Left renal pelvis (tissue), 4 donors: ENCODE measurements around the gene KRTAP9-2. TPM values are rescaled to one million over a fixed set of nuclear protein-coding genes. Genes with fewer than 3 reads are reported as not detected.
"Not testable (repeated sequence)": the region's sequence is repeated elsewhere in the genome, so short reads cannot be mapped to it uniquely, and the experiment has no call there.

ENCODE experiments used
- DNase-seq, 4 donors: peaks; one replicate each; pipeline ENCODE4 v3.0.0-alpha.2; 2013; ENCODE audit warnings: low read depth in 4 of 4, low spot score in 3 of 4
- polyA plus RNA-seq, 4 donors: library from polyadenylated mRNA; unstranded; fragments of 120-200 nt; gene quantifications; one replicate each; pipeline ENCODE4 v1.2.1, GENCODE V29; 2013; ENCODE audit not compliant: insufficient read length in 4 of 4

The KRTAP9-2 gene, protein sequence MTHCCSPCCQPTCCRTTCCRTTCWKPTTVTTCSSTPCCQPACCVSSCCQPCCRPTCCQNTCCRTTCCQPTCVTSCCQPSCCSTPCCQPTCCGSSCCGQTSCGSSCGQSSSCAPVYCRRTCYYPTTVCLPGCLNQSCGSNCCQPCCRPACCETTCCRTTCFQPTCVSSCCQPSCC
- polyA plus RNA-seq = not detected

DNA sequence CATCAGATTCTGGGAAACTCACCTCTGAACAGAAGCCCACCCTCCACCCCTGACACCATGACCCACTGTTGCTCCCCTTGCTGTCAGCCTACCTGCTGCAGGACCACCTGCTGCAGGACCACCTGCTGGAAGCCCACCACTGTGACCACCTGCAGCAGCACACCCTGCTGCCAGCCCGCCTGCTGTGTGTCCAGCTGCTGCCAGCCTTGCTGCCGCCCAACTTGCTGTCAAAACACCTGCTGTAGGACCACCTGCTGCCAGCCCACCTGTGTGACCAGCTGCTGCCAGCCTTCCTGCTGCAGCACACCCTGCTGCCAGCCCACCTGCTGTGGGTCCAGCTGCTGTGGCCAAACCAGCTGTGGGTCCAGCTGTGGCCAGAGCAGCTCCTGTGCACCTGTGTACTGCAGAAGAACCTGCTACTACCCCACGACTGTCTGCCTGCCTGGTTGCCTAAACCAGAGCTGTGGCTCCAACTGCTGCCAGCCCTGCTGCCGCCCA, at the start of gene KRTAP9-2:
KRTAP9-2 (plus strand) TSS at position 51 of the 498 bp plus-strand sequence; CDS start at position 58, 7 bp downstream.
- not testable (repeated sequence) for DNase-seq

DNA sequence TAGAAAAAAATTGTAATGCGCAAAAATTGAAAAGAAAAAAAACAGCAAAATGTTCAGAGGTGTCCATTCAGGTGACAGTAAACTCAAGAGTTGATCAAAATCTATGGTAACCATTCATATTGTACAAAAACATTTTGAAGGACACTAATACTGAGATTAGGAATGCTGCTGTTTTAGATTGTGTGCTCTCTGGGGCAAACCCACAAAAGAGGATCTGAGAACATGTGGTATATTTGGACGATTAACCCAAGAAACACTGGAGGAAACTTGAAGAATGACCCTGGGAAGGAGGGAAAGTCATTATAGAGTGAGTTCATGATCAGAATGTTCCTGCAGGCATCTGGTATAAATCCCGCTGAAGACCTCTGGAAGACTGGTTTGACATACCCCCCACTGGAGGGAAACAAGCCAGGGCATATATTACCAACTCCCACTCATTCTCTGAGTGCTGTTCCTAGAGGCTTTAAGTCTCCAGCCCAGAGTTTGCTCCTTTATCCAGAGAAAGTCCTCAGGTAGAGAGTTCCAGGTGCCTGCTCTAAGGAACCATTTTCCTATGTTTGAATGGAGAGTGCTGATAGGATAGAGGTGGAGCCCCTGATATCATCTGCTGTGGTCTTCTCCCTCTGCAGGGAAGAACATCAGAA, 49.6 kb upstream of the KRTAP9-2 start:
- DNase-seq = no peak

DNA sequence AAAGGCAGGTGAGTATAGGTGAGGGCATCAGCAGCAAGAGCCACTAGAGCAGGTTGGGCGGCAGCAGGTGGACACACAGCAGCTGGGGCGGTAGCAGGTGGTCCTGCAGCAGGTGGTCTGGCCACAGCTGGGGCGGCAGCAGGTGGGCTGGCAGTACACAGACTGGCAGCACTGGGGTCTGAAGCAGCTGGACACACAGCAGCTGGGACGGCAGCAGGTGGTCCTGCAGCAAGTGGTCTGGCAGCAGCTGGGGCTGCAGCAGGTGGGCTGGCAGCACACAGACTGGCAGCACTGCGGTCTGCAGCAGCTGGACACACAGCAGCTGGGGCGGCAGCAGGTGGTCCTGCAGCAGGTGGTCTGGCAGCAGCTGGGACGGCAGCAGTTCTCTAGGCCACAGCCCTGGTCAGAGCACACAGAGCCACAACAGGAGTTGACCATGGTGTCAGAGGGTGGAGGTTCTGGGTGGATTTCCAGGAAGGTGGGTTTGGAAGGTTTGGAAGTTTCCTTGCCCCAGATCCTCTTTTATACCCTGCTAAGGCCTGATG, 48.6 kb upstream of the KRTAP9-2 start, which contains the start of gene KRTAP4-2:
KRTAP4-2 (minus strand) TSS at position 495 of the 545 bp plus-strand sequence; CDS start at position 438, 57 bp downstream.
- DNase-seq = no peak

DNA sequence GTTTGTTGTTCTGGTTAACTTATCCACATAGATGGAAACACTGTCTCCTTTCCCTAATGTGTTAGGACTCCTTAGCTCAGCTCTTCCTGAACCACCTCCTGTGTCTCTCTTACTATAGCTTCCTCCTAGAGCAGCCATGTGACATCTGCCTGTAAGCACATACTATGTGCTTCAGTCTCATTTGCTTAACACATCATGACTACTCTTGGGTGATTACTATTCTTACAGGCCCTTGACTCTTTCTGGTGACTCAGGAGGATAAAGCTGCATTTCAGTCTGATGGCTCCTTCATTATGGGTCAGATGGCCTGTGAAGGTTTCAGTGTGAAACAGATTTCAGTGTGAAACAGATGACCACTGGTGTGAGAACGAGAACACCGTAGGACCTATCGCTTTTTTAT, 48.1 kb upstream of the KRTAP9-2 start:
- DNase-seq = no peak

DNA sequence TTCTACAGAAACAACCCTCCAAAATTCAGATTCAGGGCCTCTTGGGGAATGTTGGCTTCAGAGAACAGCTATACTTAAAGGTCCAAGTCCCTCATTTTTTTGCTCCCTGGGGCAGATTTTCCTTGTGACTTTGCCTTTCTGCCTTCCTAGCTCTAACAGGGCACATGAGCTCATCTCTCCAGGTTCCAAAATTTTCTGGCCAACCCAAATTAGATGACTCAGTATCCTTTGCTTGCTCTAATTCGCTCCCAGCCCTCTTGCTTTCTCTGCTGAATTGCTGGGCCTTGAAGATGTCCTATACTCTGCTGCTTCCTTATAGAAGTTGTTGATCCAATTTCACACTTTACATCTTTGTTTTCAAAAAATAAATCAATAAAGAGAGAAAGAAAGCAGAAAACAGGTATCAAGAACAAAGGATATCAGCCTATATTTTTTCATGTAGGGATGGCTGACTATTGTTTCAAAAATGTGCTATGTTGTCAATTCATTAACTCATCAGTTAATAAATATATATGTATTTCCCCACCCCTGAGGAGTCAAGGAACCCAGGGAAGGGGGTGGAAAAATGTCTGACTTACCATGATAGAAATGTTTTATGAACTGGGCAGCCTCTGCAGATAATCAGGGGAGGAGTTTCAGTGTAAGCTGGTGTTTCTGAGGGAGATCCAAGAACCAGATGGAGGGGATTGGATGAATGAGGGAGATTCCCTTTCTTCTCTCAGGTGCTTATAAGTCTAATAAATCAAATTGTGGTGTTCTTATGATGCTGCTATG, 47.4 kb upstream of the KRTAP9-2 start:
- no peak for DNase-seq

DNA sequence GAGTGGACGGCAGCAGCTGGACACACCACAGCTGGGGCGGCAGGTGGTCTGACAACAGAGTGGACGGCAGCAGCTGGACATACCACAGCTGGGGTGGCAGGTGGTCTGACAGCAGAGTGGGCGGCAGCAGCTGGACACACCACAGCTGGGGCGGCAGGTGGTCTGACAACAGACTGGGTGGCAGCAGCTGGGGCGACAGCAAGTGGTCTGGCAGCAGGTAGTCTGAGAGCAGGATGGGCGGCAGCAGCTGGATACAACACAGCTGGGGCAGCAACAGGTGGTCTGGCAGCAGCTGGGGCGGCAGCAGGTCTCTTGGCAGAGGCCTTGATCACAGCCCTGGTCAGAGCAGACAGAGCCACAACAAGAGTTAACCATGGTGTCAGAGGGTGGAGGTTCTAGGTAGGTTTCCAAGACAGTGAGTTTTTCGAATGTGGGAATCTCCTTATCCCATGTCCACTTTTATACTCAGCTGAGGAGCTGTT, 41.9 kb upstream of the KRTAP9-2 start, which contains the start of gene KRTAP4-1:
KRTAP4-1 (minus strand) TSS at position 432 of the 482 bp plus-strand sequence; CDS start at position 375, 57 bp downstream.
- no peak for DNase-seq

DNA sequence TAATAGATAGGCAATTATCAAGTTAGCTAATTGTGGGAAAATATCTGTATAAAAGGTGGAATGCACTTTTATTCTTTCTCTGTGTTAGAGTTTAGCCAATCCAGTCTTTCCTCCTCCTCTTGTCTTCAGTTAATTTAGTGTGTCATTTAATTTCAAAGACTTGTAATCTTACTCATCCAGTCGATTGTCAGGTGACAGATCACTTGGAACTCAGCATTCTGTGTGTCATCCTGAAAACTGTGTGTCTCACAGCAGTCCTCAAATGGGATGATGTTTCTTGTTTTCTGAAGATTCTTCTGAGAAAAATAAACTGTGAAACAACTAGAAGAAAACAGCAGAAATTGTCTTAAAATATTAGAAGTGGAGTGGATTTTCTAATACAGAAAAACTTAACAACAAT, 41.4 kb upstream of the KRTAP9-2 start:
- no peak for DNase-seq

DNA sequence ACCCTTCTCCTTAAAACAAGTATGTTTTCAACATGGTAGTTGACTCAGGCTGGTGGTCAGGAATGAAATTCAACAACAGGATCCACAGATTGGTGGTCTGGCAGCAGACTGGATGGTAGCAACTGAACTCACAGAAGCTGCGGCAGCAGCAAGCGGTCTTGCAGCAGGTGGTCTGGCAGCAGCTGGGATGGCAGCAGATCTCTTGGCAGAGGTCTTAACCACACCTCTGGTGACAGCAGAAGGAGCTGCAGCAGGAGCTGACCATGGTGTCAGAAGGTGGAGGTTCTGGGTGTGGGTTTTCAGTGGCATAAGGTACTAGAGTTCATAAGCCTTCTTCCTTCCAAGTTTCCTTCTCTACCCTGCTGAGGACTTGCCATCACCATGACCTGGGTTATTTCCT, 39.6 kb upstream of the KRTAP9-2 start:
- DNase-seq = no peak

DNA sequence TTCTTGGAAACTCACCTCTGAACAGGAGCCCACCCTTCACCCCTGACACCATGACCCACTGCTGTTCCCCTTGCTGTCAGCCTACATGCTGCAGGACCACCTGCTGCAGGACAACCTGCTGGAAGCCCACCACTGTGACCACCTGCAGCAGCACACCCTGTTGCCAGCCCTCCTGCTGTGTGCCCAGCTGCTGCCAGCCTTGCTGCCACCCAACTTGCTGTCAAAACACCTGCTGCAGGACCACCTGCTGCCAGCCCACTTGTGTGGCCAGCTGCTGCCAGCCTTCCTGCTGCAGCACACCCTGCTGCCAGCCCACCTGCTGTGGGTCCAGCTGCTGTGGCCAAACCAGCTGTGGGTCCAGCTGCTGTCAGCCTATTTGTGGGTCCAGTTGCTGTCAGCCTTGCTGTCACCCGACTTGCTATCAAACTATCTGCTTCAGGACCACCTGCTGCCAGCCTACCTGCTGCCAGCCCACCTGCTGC, 36.6 kb upstream of the KRTAP9-2 start, which contains the start of gene KRTAP9-1:
KRTAP9-1 (plus strand) TSS at position 51 of the 482 bp plus-strand sequence; CDS start at position 51, 0 bp downstream.
- not testable (repeated sequence) for DNase-seq

DNA sequence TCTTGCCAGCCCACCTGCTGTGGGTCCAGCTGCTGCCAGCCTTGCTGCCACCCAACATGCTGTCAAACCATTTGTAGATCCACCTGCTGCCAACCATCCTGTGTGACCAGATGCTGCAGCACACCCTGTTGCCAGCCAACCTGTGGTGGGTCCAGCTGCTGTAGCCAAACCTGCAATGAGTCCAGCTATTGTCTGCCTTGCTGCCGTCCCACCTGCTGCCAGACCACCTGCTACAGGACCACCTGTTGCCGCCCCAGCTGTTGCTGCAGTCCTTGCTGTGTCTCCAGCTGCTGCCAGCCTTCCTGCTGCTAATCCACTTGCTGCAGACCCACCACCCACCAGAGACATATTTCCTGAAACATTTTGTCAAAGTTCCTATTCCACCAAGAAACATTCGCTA, 36.1 kb upstream of the KRTAP9-2 start:
- no peak for DNase-seq

DNA sequence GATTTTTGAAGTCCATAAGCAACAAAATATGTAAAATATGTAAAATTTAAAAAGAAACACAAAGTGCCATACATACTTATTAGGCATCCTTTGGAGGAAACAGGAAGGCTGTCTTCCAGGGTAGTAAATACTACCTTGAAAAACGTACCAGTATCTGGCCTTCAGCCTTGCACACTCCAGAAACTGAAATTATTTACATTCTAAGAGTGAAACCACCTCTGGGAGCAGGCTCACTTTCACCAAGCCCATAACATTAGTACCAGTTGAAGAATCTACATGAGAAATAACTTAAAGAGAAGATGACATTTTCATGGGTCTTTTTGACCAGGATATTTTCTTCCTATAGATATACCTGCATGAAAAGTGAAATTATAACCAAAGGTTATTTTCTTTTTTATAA, 30.4 kb upstream of the KRTAP9-2 start:
- no peak for DNase-seq

DNA sequence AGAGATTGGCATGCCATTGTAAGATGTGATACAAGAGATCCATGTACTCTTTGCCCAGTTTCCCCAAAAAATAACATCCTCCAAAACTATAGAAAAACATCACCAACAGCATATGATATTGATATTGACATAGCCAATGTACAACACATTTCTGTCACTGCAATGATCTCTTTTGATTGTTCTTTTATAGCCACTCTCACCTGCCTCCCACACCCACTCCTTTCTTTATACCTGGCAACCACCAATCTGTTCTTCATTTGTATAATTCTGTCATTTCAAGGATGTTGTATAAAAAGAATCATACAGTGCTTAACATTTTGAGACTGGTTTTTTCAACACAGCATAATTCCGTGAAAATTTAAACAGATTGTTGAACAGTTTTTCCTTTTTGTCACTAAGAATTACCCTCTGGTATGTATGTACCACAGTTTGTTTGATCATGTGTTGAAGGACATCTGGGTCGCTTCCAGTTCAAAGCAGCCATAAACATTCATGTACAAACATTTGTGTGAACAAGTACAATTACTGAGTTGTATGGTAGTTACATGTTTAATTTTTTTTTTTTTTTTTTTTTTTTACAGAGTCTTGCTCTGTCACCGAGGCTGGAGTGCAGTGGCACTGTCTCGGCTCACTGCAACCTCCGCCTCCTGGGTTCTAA, 26.9 kb upstream of the KRTAP9-2 start:
- no peak for DNase-seq

DNA sequence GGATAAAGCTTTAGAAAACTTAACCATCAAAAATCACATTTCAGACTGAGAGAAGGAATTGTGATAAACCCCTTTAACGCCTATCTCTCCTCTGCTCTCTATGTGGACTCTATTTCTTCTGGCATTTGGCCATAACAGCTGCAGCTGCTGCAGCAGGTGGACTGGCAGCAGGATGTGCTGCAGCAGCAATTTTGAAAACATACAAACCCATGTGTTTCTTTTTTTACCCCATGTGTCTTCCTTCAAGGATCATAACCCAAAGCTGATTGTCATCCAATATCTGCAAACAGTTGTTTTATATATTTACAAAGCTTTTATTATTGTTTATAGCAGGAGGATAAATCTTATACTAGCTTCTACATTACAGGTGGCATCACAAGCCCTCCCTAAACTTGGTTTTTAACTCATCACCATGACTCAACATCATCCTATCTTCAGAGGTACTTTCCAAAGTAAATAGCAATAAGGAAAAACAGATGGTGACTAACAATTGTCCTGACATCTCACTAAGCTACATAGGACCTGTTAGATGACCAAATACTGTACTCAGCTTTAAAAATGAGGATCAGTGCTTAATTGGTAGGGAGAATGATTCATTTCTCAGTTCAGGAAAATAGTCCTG, 14.5 kb upstream of the KRTAP9-2 start:
- no peak for DNase-seq

DNA sequence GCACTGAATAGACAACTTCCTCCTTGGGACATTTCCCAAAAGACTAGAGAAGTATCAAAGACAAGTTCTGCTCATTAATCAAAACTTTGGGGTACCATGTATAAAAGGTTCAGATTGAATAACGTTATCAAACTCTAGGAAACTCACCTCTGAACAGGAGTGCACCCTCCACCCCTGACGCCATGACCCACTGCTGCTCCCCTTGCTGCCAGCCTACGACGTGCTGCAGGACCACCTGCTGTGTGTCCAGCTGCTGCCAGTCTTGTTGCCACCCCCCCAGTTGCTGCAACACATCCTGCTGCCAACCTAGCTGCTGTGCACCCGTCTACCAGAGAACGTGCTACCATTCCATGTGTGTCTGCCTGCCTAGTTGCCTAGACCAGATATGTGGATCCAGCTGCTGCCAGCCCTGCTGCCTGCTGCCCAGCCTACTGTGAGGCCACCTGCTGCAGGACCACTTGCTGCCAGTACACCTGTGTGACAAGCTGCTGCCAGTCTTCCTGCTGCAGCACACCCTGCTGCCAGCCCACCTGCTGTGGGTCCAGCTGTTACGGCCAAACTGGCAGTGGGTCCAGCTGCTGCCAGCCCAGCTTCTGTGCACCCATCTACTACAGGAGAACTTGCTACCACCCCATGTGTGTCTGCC, 13.8 kb upstream of the KRTAP9-2 start:
- DNase-seq = no peak

DNA sequence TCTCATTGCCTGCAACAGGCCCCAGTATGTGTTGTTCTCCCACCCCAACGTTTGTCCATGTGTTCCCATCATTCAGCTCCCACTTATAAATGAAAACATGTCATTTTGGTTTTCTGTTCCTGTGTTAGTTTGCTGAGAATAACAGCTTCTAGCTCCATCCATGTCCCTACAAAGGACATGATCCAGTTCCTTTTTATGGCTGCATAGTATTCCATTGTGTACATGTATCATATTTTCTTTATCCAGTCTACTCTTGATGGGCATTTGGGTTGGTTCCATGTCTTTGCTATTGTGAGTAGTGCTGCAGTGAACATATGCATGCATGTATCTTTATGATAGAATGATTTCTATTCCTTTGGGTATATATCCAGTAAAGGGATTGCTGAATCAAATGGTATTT, 10.8 kb upstream of the KRTAP9-2 start:
- no peak for DNase-seq

DNA sequence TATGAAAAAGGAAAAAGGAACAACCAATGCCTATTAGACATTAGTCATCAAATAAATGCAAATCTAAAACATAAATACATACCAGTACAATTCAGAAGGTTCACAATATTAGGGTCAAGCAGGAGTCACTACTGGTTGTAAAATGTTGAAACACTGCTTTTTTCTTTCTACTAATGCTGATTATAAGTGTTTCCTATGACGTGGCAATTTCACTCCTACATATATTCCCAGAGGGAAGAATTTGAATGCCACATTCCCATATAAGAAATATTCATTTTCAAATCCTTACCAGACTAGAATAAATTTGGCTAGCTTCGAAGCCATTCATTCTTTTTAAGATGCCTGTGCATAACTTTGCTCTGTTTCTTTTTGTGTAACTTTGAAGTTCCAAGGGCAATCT, 2.6 kb upstream of the KRTAP9-2 start:
- DNase-seq = no peak

DNA sequence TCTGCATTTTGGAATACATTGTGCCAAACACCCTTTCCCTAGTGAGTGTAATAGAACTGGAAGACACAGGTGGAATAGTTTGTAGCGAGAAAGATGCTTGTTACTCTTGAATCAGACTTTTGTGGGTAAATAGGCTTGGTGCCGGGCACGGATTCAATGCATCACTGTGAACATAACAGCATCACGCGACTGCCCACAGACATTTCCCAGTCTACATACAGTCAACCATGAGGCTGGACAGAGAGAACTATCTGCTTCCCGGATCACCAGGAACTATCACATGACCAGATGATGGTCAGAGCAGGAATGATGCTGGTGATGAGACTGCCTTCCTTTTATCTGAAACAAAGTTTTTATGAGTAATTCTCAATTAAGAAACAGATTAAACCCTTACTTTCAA, 397 bp upstream of the KRTAP9-2 start:
- no peak for DNase-seq

DNA sequence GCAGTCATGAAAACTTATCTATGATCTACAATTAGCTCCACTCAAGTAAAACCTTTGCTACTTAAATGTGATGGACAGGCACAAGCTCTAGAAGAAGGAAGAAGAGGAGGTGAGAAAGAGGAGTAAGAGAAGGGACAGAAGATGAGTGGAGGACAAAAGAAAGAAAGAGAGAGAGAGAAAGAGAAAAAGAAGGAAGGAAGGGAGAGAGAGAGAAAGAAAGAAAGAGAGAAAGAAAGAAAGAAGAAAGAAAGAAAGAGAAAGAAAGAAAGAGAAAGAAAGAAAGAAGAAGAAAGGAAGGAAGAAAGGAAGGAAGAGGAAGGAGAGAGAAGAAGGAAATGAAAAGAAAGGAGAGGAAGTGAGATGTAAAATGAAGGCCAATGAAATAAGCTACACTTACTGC, 3.6 kb downstream of the KRTAP9-2 start:
- no peak for DNase-seq

DNA sequence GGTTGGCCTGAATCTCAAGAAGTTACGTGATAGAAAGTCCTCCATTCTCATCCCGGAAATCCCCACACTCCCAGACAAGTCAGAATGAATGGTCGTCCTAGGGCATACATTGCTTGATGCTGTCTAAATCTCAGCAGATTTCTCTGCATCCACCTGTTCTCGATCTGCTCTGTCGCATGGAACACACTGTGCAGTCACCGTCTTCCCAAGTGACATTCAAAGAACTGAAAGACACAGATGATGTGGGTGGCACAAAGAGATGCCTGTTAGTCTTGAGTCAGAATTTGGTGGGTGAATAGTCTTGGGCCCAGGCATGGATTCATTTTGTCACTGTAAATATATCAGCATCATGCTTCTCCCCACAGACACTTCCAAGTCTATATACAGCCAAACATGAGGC, 5.3 kb downstream of the KRTAP9-2 start:
- no peak for DNase-seq
